Stimulated activated naive B cell treated with anti-CD40 and anti-IgM and Interleukin-4, amounts not matched to agents 10 μg/mL and 1 μg/mL and 100 μg/mL, for 72 hours (primary cell): Measurements from ENCODE around the gene ARSJ.
A peak's percentile ranks its signal among the peaks of the same experiment; 100 is the strongest.
"Not testable (repeated sequence)": the region's sequence is repeated elsewhere in the genome, so short reads cannot be mapped to it uniquely, and the experiment has no call there.

Experiments used
- ATAC-seq, 2 donors: fragments of 150-1000 bp; cut with Tn5 transposase; replicated peaks; 2 replicates each; pipeline ENCODE4 v1.10.0; 2021; ENCODE audit warnings: moderate library complexity in 1 of 2
- DNase-seq: peaks from one replicate; pipeline ENCODE4 v3.0.0; 2021
- H3K27ac Mint-ChIP-seq: one replicate; pipeline ENCODE4 v1.8.0; 2022; ENCODE audit warnings: mild to moderate bottlenecking, mixed read lengths
- H3K27me3 Mint-ChIP-seq, 2 donors: one replicate each; pipeline ENCODE4 v1.8.0; 2022; ENCODE audit warnings: mixed read lengths in 2 of 2
- H3K36me3 Mint-ChIP-seq, 2 donors: one replicate each; pipeline ENCODE4 v1.8.0; 2022; ENCODE audit warnings: mixed read lengths in 2 of 2, mild to moderate bottlenecking in 1 of 2
- H3K4me1 Mint-ChIP-seq, 2 donors: one replicate each; pipeline ENCODE4 v1.8.0; 2022; ENCODE audit warnings: mixed read lengths in 2 of 2, mild to moderate bottlenecking in 1 of 2
- H3K4me3 Mint-ChIP-seq, 2 donors: one replicate each; pipeline ENCODE4 v1.8.0; 2022; ENCODE audit warnings: mild to moderate bottlenecking in 2 of 2, mixed read lengths in 2 of 2, moderate library complexity in 1 of 2
- H3K9me3 Mint-ChIP-seq, 2 donors: one replicate each; pipeline ENCODE4 v1.8.0; 2022; ENCODE audit warnings: mixed read lengths in 2 of 2, mild to moderate bottlenecking in 1 of 2

The ARSJ gene

GRCh38 chr4:114004483-114005226, 25.2 kb upstream of the ARSJ start:
- not testable (repeated sequence) for H3K9me3 Mint-ChIP-seq

GRCh38 chr4:113998531-113998930, 19.1 kb upstream of the ARSJ start:
- no peaks in the 10 kb centered on the region for H3K36me3 Mint-ChIP-seq

More at GRCh38 chr4:114004483-114005226, 25.2 kb upstream of the ARSJ start:
- H3K36me3 Mint-ChIP-seq, DNase-seq, H3K4me1 Mint-ChIP-seq, ATAC-seq, H3K27ac Mint-ChIP-seq: not testable (repeated sequence)
- Mint-ChIP-seq H3K4me3 (peak overlapping the region; percentile 18 to 65), H3K27me3 (peaks cover 4 to 15% of the 10 kb centered on the region in 2 donors)

GRCh38 chr4:113998079-113998478, 18.6 kb upstream of the ARSJ start:
- DNase-seq (no peak), ATAC-seq (no peak)
- Mint-ChIP-seq H3K4me3 (no peak overlapping the region), H3K36me3 (no peaks in the 10 kb centered on the region), H3K27ac (no peak overlapping the region), H3K9me3 (no peaks in the 10 kb centered on the region), H3K4me1 (no peaks in the 10 kb centered on the region), H3K27me3 (peaks cover 0 to 7% of the 10 kb centered on the region in 2 donors)

More at GRCh38 chr4:113998531-113998930, 19.1 kb upstream of the ARSJ start:
- no peaks in the 10 kb centered on the region for H3K4me1 Mint-ChIP-seq
- no peak overlapping the region for H3K27ac Mint-ChIP-seq
- H3K27me3 Mint-ChIP-seq, result peaks cover 0 to 7% of the 10 kb centered on the region in 2 donors
- no peak overlapping the region for H3K4me3 Mint-ChIP-seq
- no peak for DNase-seq
- no peak for ATAC-seq
- no peaks in the 10 kb centered on the region for H3K9me3 Mint-ChIP-seq

- DNase-seq (no peak), ATAC-seq (no peak)
- Mint-ChIP-seq H3K27me3 (peaks cover 0 to 7% of the 10 kb centered on the region in 2 donors), H3K9me3 (no peaks in the 10 kb centered on the region), H3K27ac (no peak overlapping the region), H3K36me3 (no peaks in the 10 kb centered on the region), H3K4me1 (no peaks in the 10 kb centered on the region), H3K4me3 (no peak overlapping the region)
Measured at GRCh38 chr4:113997206-113997605, 17.8 kb upstream of the ARSJ start.

- no peaks in the 10 kb centered on the region for H3K4me1 Mint-ChIP-seq
- no peaks in the 10 kb centered on the region for H3K36me3 Mint-ChIP-seq
- DNase-seq (no peak), ATAC-seq (no peak)
- no peak overlapping the region for H3K4me3 Mint-ChIP-seq
- no peaks in the 10 kb centered on the region for H3K9me3 Mint-ChIP-seq
- H3K27me3 Mint-ChIP-seq, result peaks cover 0 to 7% of the 10 kb centered on the region in 2 donors
- H3K27ac Mint-ChIP-seq, result no peak overlapping the region
Measured at GRCh38 chr4:113996599-113997177, 17.2 kb upstream of the ARSJ start.

- H3K36me3 Mint-ChIP-seq, result no peaks in the 10 kb centered on the region
- H3K9me3 Mint-ChIP-seq, result peaks cover 0 to under 1% of the 10 kb centered on the region in 2 donors
- no peak for ATAC-seq
- DNase-seq, result no peak
- no peaks in the 10 kb centered on the region for H3K4me1 Mint-ChIP-seq
- H3K27me3 Mint-ChIP-seq, result peaks cover 0 to 2% of the 10 kb centered on the region in 2 donors
- no peak overlapping the region for H3K27ac Mint-ChIP-seq
- no peak overlapping the region for H3K4me3 Mint-ChIP-seq
Measured at GRCh38 chr4:113993887-113994286, 14.4 kb upstream of the ARSJ start.

DNA sequence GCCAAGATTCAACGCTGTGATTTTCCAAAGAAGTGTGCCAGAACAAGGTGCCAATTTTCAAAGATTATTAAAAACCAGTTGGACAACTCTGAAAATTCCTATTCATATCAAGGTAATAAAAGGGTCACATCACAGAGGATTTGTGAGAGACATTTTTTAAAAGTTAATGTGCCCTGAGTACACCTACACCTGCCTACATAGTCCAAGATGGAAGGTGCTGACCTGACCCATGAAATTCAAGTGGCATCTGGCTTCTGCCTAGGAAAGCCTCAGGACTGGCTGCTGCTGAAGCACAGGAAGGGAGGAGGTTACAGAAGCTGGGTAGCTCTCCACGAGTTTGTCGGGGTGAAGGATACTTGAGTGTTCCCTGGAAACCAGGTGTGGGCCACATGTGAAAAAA, 11.4 kb upstream of the ARSJ start:
- no peak overlapping the region for H3K27ac Mint-ChIP-seq
- H3K36me3 Mint-ChIP-seq, result no peaks in the 10 kb centered on the region
- ATAC-seq (no peak), DNase-seq (no peak)
- no peaks in the 10 kb centered on the region for H3K4me1 Mint-ChIP-seq
- H3K4me3 Mint-ChIP-seq, result no peak overlapping the region
- peaks cover 0 to 4% of the 10 kb centered on the region in 2 donors for H3K9me3 Mint-ChIP-seq
- H3K27me3 Mint-ChIP-seq, result peaks cover 5 to 9% of the 10 kb centered on the region in 2 donors

GRCh38 chr4:113987382-113987941, 8.0 kb upstream of the ARSJ start:
- ATAC-seq (no peak), DNase-seq (no peak)
- Mint-ChIP-seq H3K4me1 (no peaks in the 10 kb centered on the region), H3K27ac (no peak overlapping the region), H3K9me3 (peaks cover 0 to 14% of the 10 kb centered on the region in 2 donors), H3K4me3 (no peak overlapping the region), H3K27me3 (peaks cover 20 to 25% of the 10 kb centered on the region in 2 donors), H3K36me3 (peaks cover 0 to 2% of the 10 kb centered on the region in 2 donors)

- DNase-seq (no peak), ATAC-seq (no peak)
- Mint-ChIP-seq H3K36me3 (peaks cover 0 to 2% of the 10 kb centered on the region in 2 donors), H3K4me3 (no peak overlapping the region), H3K27me3 (peaks cover 47 to 68% of the 10 kb centered on the region in 2 donors), H3K9me3 (peaks cover 0 to 10% of the 10 kb centered on the region in 2 donors), H3K27ac (no peak overlapping the region), H3K4me1 (peaks cover 8 to 18% of the 10 kb centered on the region in 2 donors)
Measured at GRCh38 chr4:113982181-113982580, 2.7 kb upstream of the ARSJ start.

DNA sequence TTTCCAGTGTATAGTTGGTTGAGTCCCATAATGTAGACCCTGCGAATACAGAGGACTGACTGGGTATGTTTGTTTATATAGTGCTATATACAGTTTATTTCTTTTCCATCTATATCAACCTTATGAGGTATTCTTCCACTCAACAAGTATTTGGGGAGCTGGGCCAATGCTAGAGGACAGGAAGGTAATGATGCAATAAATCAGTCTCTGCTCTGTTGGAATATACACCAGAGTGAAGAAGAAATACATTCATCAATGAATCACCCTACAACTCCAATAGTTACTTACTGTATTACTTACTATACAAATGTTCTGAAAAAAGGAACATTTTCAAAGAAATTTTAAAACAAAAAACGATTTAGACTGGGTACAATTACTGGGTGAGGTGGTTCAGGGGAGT, 2.1 kb upstream of the ARSJ start:
- Mint-ChIP-seq H3K4me3 (no peak overlapping the region), H3K36me3 (peaks cover 0 to 2% of the 10 kb centered on the region in 2 donors), H3K4me1 (peaks cover 8 to 18% of the 10 kb centered on the region in 2 donors), H3K27me3 (peaks cover 45 to 68% of the 10 kb centered on the region in 2 donors), H3K27ac (no peak overlapping the region), H3K9me3 (peaks cover 0 to 10% of the 10 kb centered on the region in 2 donors)
- no peak for DNase-seq
- no peak for ATAC-seq

DNA sequence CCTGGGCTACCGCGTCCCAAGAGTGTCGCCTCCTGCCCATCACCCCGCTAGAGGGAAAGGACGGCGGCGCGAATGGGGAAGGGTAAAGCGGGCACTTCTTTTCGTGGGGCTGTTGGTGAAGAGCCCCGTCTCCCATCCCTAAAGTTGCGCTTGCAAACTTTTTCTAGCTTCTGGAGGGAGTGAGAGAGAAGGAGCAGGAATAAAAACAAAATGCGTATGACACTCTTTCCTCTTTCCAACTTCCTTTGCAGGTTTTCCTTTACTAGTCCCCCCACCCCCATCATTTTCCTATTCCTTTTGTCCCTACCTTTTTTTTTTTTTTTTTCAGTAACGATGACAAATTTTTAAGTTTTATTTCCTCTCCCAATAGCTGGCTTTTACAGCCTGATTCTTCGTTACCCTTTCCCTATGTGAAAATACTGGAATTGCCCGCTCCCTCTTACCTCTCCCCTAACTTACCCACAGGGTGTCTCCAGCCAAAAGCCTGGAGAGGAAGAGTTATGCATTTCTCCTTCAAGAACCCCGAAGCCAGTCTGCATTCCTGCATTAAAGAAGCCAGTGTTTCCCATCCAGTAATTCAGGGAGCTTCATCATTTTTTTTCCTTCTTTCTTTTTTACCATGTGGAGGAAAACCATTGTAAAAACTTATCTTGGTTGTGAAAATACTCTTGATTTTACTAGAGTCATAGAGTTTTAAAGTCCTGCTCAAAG, 613 bp upstream of the ARSJ start:
- no peak overlapping the region for H3K27ac Mint-ChIP-seq
- H3K9me3 Mint-ChIP-seq, result peaks cover 0 to 9% of the 10 kb centered on the region in 2 donors
- no peak for ATAC-seq
- peak overlapping the region; percentile 69 to 79 for H3K4me3 Mint-ChIP-seq
- no peak for DNase-seq
- H3K27me3 Mint-ChIP-seq, result peaks cover 45 to 69% of the 10 kb centered on the region in 2 donors
- H3K36me3 Mint-ChIP-seq, result peaks cover 0 to 2% of the 10 kb centered on the region in 2 donors
- H3K4me1 Mint-ChIP-seq, result peaks cover 8 to 18% of the 10 kb centered on the region in 2 donors

GRCh38 chr4:113978561-113979147, 793 bp downstream of the ARSJ start:
- Mint-ChIP-seq H3K27ac (no peak overlapping the region), H3K4me1 (peaks cover 8 to 18% of the 10 kb centered on the region in 2 donors), H3K4me3 (peak overlapping the region; percentile 69 to 79), H3K27me3 (peaks cover 53 to 75% of the 10 kb centered on the region in 2 donors), H3K9me3 (peaks cover 4 to 5% of the 10 kb centered on the region in 2 donors), H3K36me3 (peaks cover 0 to 1% of the 10 kb centered on the region in 2 donors)
- DNase-seq (no peak), ATAC-seq (no peak)

GRCh38 chr4:113978105-113978504, 1.3 kb downstream of the ARSJ start:
- H3K4me3 Mint-ChIP-seq, result no peak overlapping the region
- no peak overlapping the region for H3K27ac Mint-ChIP-seq
- H3K4me1 Mint-ChIP-seq, result peaks cover 8 to 18% of the 10 kb centered on the region in 2 donors
- peaks cover 0 to 1% of the 10 kb centered on the region in 2 donors for H3K36me3 Mint-ChIP-seq
- DNase-seq (no peak), ATAC-seq (no peak)
- peaks cover 52 to 76% of the 10 kb centered on the region in 2 donors for H3K27me3 Mint-ChIP-seq
- H3K9me3 Mint-ChIP-seq, result peaks cover 4 to 6% of the 10 kb centered on the region in 2 donors

DNA sequence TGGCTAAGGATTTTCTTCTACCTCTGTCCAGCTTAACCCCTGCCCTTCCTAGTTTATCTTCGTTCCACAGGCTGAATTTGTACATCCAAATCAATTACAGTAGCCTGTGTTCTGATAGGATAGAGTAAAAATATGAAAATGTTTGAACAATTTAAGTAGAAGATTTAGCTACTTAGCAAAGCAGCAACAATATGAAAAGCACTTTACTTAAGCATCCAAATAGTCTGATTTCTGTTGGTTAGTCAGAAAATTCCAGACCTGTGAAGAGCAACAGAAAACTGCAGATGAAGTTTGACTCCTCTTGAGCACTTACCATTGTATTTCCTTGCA, 2.0 kb downstream of the ARSJ start:
- ATAC-seq (no peak), DNase-seq (no peak)
- H3K9me3 Mint-ChIP-seq, result peaks cover 4 to 6% of the 10 kb centered on the region in 2 donors
- peaks cover 0 to 1% of the 10 kb centered on the region in 2 donors for H3K36me3 Mint-ChIP-seq
- H3K4me1 Mint-ChIP-seq, result peaks cover 8 to 18% of the 10 kb centered on the region in 2 donors
- no peak overlapping the region for H3K4me3 Mint-ChIP-seq
- H3K27me3 Mint-ChIP-seq, result peaks cover 51 to 76% of the 10 kb centered on the region in 2 donors
- H3K27ac Mint-ChIP-seq, result no peak overlapping the region
